PC-9 (cell line): ENCODE results near the gene HHATL. TPM values are rescaled to one million over a fixed set of nuclear protein-coding genes. Genes with fewer than 3 reads are reported as not detected.

Experiments
- BruUV-seq: library from RNA; stranded (reverse); fragments of 400-500 nt; replicated peaks from 2 replicates; lab custom pipeline; 2021; lab: Mats Ljungman, UMichigan
- CTCF ChIA-PET: fragments of 300-600 bp; sonication (Branson Sonifier 250); formaldehyde crosslinking; loops from one replicate; lab custom pipeline; 2022; ENCODE audit warnings: antibody characterized with exemption; lab: Charles Lee
- POLR2A ChIA-PET: fragments of 300-600 bp; sonication (Branson Sonifier 250); formaldehyde crosslinking; loops from one replicate; lab custom pipeline; 2022; ENCODE audit warnings: antibody characterized with exemption; ENCODE audit not compliant: unreplicated experiment; lab: Charles Lee
- DNase-seq, 2 experiments: peaks; one replicate each; pipeline versions ENCODE4 v3.0.0 to v3.0.0-alpha.2; 2015 to 2022; ENCODE audit warnings: mixed read lengths in 1 of 2
- H2AFZ ChIP-seq: fragments of 200-600 bp; sonication (generic); 2 replicates; pipeline ENCODE4 v1.8.1; 2017; ENCODE audit warnings: antibody characterized with exemption
- H3F3A ChIP-seq: fragments of 200-600 bp; sonication (generic); 2 replicates; pipeline ENCODE4 v1.8.1; 2017; ENCODE audit warnings: antibody characterized with exemption, mild to moderate bottlenecking, low read depth; ENCODE audit not compliant: insufficient read depth
- H3K27ac ChIP-seq: fragments of 200-600 bp; sonication (generic); 2 replicates; pipeline ENCODE4 v1.6.1; 2016; ENCODE audit warnings: mixed run types
- H3K27me3 ChIP-seq: fragments of 200-600 bp; sonication (generic); 2 replicates; pipeline ENCODE4 v1.6.1; 2016; ENCODE audit warnings: low read depth, mixed run types; ENCODE audit not compliant: insufficient read depth
- H3K36me3 ChIP-seq: fragments of 200-600 bp; sonication (generic); 2 replicates; pipeline ENCODE4 v1.6.1; 2016; ENCODE audit warnings: low read depth, mixed run types
- H3K4me1 ChIP-seq: fragments of 200-600 bp; sonication (generic); replicated peaks from 2 replicates; pipeline ENCODE4 v1.6.1; 2016; ENCODE audit warnings: mixed run types; ENCODE audit not compliant: insufficient read depth
- H3K4me2 ChIP-seq: fragments of 200-600 bp; sonication (generic); 2 replicates; pipeline ENCODE4 v1.6.1; 2017; ENCODE audit warnings: mixed run types
- H3K4me3 ChIP-seq: fragments of 200-600 bp; sonication (generic); 2 replicates; pipeline ENCODE4 v1.6.1; 2016; ENCODE audit warnings: mixed run types
- H3K79me2 ChIP-seq: fragments of 200-600 bp; sonication (generic); 2 replicates; pipeline ENCODE4 v1.6.1; 2017; ENCODE audit warnings: low read depth, mixed run types
- H3K9me2 ChIP-seq: fragments of 200-600 bp; sonication (generic); 2 replicates; pipeline ENCODE4 v1.8.1; 2017; ENCODE audit warnings: mild to moderate bottlenecking; ENCODE audit not compliant: insufficient read depth
- H3K9me3 ChIP-seq: fragments of 200-600 bp; sonication (generic); 2 replicates; pipeline ENCODE4 v1.8.1; 2016; ENCODE audit warnings: low read depth; ENCODE audit not compliant: insufficient read depth
- H4K20me1 ChIP-seq: fragments of 200-600 bp; sonication (generic); 2 replicates; pipeline ENCODE4 v1.8.1; 2017; ENCODE audit not compliant: insufficient read depth
- EZH2 ChIP-seq: fragments of 200-600 bp; sonication (generic); IDR thresholded peaks from 2 replicates; pipeline ENCODE4 v1.8.0; 2017; ENCODE audit warnings: antibody characterized with exemption, low read depth
- intact Hi-C: fragments of 100-400 bp; cut with micrococcal nuclease; formaldehyde crosslinking; loops from one replicate; pipeline ENCODE4 v1.10.0; 2022; ENCODE audit not compliant: unreplicated experiment
- total RNA-seq: library from RNA; stranded (reverse); gene quantifications from 2 replicates; pipeline ENCODE4 v1.2.3, GENCODE V29; 2021
- TF ChIP-seq, protein P1 (sequence below): fragments of 200-600 bp; sonication (generic); conservative IDR thresholded peaks from 2 replicates; pipeline ENCODE4 v1.6.1; 2017; ENCODE audit warnings: mixed run types, antibody characterized with exemption, mild to moderate bottlenecking, moderate library complexity

HHATL gene
- total RNA-seq, 1 experiment from 2014 or later: not detected

DNA sequence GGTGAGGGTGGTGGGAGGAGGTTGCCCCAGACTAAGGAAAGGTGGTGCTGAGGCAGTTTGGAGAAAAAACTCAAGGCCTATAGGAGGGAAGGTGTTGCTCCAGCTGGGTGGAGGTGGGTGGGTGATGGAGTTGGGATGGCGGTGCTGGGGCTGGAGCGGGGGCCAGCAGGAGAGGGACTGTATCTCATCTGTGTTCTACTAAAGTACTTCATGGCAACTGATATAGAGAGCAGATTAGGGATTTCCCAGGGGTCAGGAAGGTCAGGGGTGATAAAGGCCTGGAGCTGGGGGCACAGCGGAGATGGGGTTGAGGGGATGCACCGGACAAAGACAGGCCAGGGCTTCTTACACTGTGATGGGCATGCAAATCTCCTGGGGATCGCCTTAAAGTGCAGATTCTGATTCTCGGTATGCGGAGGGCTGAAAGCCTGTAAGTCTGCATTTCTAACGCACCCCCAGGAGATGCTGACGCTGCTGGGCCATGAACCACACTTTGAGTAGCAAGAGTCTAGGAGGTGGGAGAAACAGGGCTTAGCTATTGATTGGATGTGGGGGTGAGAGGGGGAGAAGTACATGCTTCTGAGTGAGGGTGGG is 13.1 kb downstream of the HHATL start:
- CTCF ChIA-PET: no interaction called here
- POLR2A ChIA-PET: no interaction called here

DNA sequence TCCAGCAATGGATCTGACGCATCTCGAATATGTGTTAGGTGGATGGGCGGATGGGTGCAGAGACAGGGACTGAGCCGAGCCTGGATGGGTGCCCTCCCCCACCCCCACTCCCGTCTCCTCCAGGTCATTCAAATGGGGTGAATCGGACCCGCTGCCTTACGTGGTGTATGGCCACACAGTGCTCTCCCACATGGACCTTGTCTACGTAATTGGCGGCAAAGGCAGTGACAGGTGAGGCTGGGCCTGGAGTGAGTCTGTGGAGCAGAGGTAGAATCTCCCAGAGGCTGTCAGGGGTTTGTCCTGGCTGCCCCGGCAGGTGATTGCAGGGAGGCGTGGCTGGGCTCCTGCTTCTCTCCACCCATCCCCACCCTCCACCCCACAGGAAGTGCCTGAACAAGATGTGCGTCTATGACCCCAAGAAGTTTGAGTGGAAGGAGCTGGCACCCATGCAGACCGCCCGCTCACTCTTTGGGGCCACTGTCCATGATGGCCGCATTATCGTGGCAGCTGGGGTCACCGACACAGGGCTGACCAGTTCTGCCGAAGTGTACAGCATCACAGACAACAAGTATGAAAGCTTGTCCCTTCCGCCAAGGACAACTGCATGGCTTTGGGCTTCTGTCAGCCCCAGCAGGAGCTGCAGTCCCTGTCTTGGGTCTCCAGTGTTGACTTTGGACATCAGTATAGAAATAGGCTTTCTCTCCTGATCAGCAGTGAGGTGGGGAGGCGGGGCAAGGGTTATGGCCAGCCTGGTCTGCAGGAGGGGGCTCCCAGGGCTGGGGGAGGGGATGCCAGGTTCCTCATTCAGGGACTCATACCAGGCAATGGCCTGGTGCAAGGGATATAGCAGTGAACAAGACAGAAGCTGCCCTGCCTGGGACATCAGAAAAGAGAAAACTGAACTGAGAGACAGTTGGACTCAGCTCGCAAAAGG is 13.8 kb downstream of the HHATL start:
- ChIA-PET POLR2A (no interaction called here), CTCF (no interaction called here)
- no TSS peak for BruUV-seq

More for the DNA sequence above, 13.1 kb downstream of the HHATL start:
- Histone ChIP-seq H4K20me1 (no peaks in the 10 kb centered on the region), H3K79me2 (no peaks in the 10 kb centered on the region), H3F3A (no peaks in the 10 kb centered on the region), H3K4me2 (no peak overlapping the region), H3K4me1 (peaks cover 4% of the 10 kb centered on the region), H3K4me3 (no peak overlapping the region), H3K27me3 (0 out of 2 replicates have a peak, but pooled peaks cover 6% of the 10 kb centered on the region), H2AFZ (no peak overlapping the region), H3K36me3 (no peaks in the 10 kb centered on the region), H3K27ac (no peak overlapping the region), H3K9me2 (no peaks in the 10 kb centered on the region), H3K9me3 (no peaks in the 10 kb centered on the region)
- TF ChIP-seq EZH2: no peak
- TF ChIP-seq, protein P1, sequence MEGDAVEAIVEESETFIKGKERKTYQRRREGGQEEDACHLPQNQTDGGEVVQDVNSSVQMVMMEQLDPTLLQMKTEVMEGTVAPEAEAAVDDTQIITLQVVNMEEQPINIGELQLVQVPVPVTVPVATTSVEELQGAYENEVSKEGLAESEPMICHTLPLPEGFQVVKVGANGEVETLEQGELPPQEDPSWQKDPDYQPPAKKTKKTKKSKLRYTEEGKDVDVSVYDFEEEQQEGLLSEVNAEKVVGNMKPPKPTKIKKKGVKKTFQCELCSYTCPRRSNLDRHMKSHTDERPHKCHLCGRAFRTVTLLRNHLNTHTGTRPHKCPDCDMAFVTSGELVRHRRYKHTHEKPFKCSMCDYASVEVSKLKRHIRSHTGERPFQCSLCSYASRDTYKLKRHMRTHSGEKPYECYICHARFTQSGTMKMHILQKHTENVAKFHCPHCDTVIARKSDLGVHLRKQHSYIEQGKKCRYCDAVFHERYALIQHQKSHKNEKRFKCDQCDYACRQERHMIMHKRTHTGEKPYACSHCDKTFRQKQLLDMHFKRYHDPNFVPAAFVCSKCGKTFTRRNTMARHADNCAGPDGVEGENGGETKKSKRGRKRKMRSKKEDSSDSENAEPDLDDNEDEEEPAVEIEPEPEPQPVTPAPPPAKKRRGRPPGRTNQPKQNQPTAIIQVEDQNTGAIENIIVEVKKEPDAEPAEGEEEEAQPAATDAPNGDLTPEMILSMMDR: no peak
- BruUV-seq: no TSS peak
- intact Hi-C loops: no loop called here
- no peak for DNase-seq

DNA sequence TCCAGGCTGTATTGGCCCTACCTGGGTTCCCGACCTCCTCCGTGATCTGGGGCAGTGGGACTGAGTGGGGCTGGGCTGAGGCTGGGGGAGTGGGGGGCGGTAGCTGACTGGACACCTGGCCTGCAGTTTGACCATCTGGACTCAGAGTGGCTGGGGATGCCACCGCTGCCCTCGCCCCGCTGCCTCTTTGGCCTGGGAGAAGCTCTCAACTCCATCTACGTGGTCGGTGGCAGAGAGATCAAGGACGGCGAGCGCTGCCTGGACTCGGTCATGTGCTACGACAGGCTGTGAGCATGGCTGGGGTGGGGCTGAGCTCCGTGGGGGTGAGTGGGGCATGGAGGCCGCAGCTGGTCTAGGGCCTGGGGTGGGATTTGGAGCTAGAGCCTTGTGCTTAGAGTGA is 14.6 kb downstream of the HHATL start:
- no peak for DNase-seq
- Histone ChIP-seq H3K4me2 (no peak overlapping the region), H3K36me3 (no peaks in the 10 kb centered on the region), H3K27me3 (0 out of 2 replicates have a peak, but pooled peaks cover 6% of the 10 kb centered on the region), H3K79me2 (no peaks in the 10 kb centered on the region), H3K4me1 (peaks cover 15% of the 10 kb centered on the region), H3K9me3 (no peaks in the 10 kb centered on the region), H3K27ac (no peak overlapping the region), H3F3A (no peaks in the 10 kb centered on the region), H2AFZ (no peak overlapping the region), H3K9me2 (no peaks in the 10 kb centered on the region), H4K20me1 (no peaks in the 10 kb centered on the region), H3K4me3 (no peak overlapping the region)
- CTCF ChIA-PET: no interaction called here
- intact Hi-C loops: no loop called here
- no TSS peak for BruUV-seq
- TF ChIP-seq, protein P1: no peak
- TF ChIP-seq EZH2: no peak
- POLR2A ChIA-PET: no interaction called here

More for the DNA sequence above, 13.8 kb downstream of the HHATL start:
- no peak overlapping the region for H3K27ac ChIP-seq
- no peak for TF ChIP-seq EZH2
- TF ChIP-seq, protein P1: no peak
- no peaks in the 10 kb centered on the region for H3K9me2 ChIP-seq
- no peaks in the 10 kb centered on the region for H3K9me3 ChIP-seq
- H3K4me3 ChIP-seq: no peak overlapping the region
- no peak overlapping the region for H2AFZ ChIP-seq
- no peaks in the 10 kb centered on the region for H4K20me1 ChIP-seq
- no peak for DNase-seq
- intact Hi-C loops: no loop called here
- 0 out of 2 replicates have a peak, but pooled peaks cover 6% of the 10 kb centered on the region for H3K27me3 ChIP-seq
- H3K79me2 ChIP-seq: no peaks in the 10 kb centered on the region
- peaks cover 9% of the 10 kb centered on the region for H3K4me1 ChIP-seq
- H3F3A ChIP-seq: no peaks in the 10 kb centered on the region
- no peaks in the 10 kb centered on the region for H3K36me3 ChIP-seq
- H3K4me2 ChIP-seq: no peak overlapping the region
